SK-N-SH (cell line): ENCODE data around the gene EIF1B.

Source experiments
- JUND ChIP-seq: IDR thresholded peaks from 2 replicates; pipeline ENCODE4 v1.4.0; 2012
- NRF1 ChIP-seq: IDR thresholded peaks from 2 replicates; pipeline ENCODE4 v1.6.1; 2012; ENCODE audit warnings: low read depth, mild to moderate bottlenecking, low read length
- RFX5 ChIP-seq: IDR thresholded peaks from 2 replicates; pipeline ENCODE4 v1.6.1; 2012; ENCODE audit warnings: mild to moderate bottlenecking, improper control_type of control experiment, low read length
- YY1 ChIP-seq: IDR thresholded peaks from 2 replicates; pipeline ENCODE4 v1.4.0; 2012; ENCODE audit warnings: low read depth, mild to moderate bottlenecking
- TF ChIP-seq, protein P1 (sequence below): IDR thresholded peaks from 2 replicates; pipeline ENCODE4 v1.6.1; 2012; ENCODE audit warnings: mild to moderate bottlenecking, low read depth, low read length, moderate library complexity
- TF ChIP-seq, protein P2 (sequence below): fragments of 200-600 bp; sonication (generic); IDR thresholded peaks from 2 replicates; pipeline ENCODE4 v1.6.1; 2017; ENCODE audit warnings: antibody characterized with exemption, mild to moderate bottlenecking, moderate library complexity
- TF ChIP-seq, protein P3 (sequence below): IDR thresholded peaks from 2 replicates; pipeline ENCODE4 v1.4.0; 2012; ENCODE audit warnings: low read depth

DNA sequence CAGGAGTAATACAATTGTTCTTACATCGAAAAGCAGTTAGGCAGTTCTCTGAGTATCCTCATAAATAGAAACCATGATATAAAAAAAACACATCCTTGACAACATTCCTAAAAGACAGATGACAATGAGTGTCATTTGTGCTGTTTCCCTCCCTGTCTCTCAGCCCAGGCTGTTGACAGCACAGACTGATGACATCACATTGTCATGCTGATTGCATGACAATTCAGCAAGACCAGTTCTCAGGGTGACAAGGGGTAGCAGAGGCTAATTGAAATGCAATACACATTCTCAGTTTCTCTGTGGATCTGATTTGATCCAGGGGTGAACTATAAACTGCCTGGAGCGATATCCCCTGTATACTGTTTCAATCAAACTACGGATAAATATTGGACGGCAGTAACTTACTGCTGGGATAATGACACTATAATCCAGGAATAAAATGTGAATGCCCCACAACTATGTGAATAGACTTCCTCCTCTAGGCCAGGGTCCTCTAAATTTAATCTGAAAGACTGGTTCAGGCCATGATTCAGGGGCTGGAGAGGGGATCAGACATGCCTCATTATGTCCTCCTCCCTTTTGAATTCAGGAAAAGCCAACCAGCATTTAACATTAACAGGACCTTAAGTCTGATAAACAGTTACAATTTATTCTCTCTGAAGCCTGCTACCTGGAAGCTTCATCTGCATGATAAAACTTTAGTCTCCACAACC, 16.7 kb upstream of the EIF1B start:
- TF ChIP-seq RFX5 (no peak), YY1 (no peak), NRF1 (no peak), JUND (no peak)
- TF ChIP-seq, protein P1, sequence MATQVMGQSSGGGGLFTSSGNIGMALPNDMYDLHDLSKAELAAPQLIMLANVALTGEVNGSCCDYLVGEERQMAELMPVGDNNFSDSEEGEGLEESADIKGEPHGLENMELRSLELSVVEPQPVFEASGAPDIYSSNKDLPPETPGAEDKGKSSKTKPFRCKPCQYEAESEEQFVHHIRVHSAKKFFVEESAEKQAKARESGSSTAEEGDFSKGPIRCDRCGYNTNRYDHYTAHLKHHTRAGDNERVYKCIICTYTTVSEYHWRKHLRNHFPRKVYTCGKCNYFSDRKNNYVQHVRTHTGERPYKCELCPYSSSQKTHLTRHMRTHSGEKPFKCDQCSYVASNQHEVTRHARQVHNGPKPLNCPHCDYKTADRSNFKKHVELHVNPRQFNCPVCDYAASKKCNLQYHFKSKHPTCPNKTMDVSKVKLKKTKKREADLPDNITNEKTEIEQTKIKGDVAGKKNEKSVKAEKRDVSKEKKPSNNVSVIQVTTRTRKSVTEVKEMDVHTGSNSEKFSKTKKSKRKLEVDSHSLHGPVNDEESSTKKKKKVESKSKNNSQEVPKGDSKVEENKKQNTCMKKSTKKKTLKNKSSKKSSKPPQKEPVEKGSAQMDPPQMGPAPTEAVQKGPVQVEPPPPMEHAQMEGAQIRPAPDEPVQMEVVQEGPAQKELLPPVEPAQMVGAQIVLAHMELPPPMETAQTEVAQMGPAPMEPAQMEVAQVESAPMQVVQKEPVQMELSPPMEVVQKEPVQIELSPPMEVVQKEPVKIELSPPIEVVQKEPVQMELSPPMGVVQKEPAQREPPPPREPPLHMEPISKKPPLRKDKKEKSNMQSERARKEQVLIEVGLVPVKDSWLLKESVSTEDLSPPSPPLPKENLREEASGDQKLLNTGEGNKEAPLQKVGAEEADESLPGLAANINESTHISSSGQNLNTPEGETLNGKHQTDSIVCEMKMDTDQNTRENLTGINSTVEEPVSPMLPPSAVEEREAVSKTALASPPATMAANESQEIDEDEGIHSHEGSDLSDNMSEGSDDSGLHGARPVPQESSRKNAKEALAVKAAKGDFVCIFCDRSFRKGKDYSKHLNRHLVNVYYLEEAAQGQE, result no peak
- TF ChIP-seq, protein P2, sequence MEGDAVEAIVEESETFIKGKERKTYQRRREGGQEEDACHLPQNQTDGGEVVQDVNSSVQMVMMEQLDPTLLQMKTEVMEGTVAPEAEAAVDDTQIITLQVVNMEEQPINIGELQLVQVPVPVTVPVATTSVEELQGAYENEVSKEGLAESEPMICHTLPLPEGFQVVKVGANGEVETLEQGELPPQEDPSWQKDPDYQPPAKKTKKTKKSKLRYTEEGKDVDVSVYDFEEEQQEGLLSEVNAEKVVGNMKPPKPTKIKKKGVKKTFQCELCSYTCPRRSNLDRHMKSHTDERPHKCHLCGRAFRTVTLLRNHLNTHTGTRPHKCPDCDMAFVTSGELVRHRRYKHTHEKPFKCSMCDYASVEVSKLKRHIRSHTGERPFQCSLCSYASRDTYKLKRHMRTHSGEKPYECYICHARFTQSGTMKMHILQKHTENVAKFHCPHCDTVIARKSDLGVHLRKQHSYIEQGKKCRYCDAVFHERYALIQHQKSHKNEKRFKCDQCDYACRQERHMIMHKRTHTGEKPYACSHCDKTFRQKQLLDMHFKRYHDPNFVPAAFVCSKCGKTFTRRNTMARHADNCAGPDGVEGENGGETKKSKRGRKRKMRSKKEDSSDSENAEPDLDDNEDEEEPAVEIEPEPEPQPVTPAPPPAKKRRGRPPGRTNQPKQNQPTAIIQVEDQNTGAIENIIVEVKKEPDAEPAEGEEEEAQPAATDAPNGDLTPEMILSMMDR, result no peak
- TF ChIP-seq, protein P3, sequence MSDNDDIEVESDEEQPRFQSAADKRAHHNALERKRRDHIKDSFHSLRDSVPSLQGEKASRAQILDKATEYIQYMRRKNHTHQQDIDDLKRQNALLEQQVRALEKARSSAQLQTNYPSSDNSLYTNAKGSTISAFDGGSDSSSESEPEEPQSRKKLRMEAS, result no peak
